ENCODE measurements around the gene ZNF354B.

The ZNF354B gene
- total RNA-seq, result 16.1 to 17.9 (median 17.3) reads per million in 3 donors

- Histone ChIP-seq H3K4me1 (ENCODE audit: control insufficient read depth, insufficient read depth, low read length, poor library complexity, severe bottlenecking) (no peaks in the 10 kb centered on the region), H3K27me3 (replicated peaks; ENCODE audit: control insufficient read depth, insufficient read depth, low read length, poor library complexity, severe bottlenecking) (no peaks in the 10 kb centered on the region), H3K36me3 (ENCODE audit: control insufficient read depth, insufficient read depth, low read length) (no peaks in the 10 kb centered on the region), H3K9me3 (ENCODE audit: control insufficient read depth, low read length) (no peaks in the 10 kb centered on the region), H3K4me3 (ENCODE audit: insufficient read depth, low read depth, low read length, poor library complexity, severe bottlenecking) (peak within 1 kb of the TSS; percentile 93), H3K27ac (ENCODE audit: insufficient read depth, low read length, poor library complexity, severe bottlenecking) (peak within 1 kb of the TSS; percentile 65)
- DNase-seq, result peak; percentile 67 to 76 (median 76)
These were observed at the start of gene ZNF354B for GRCh38 chr5:178859625-178860521. TSS of gene ZNF354B (plus strand) at chr5:178859953. CDS start at chr5:178861048, 1,095 bp downstream.

GRCh38 chr5:178817506-178817905, 42.2 kb upstream of the ZNF354B start:
- H3K36me3 ChIP-seq (ENCODE audit: control insufficient read depth, insufficient read depth, low read length), result no peaks in the 10 kb centered on the region
- H3K27me3 ChIP-seq (replicated peaks; ENCODE audit: control insufficient read depth, insufficient read depth, low read length, poor library complexity, severe bottlenecking), result no peaks in the 10 kb centered on the region
- H3K9me3 ChIP-seq (ENCODE audit: control insufficient read depth, low read length), result no peaks in the 10 kb centered on the region
- no peak overlapping the region for H3K4me3 ChIP-seq (ENCODE audit: insufficient read depth, low read depth, low read length, poor library complexity, severe bottlenecking)
- no peaks in the 10 kb centered on the region for H3K4me1 ChIP-seq (ENCODE audit: control insufficient read depth, insufficient read depth, low read length, poor library complexity, severe bottlenecking)
- H3K27ac ChIP-seq (ENCODE audit: insufficient read depth, low read length, poor library complexity, severe bottlenecking), result no peak overlapping the region
- no peak for DNase-seq

GRCh38 chr5:178818094-178818493, 41.7 kb upstream of the ZNF354B start:
- Histone ChIP-seq H3K4me3 (ENCODE audit: insufficient read depth, low read depth, low read length, poor library complexity, severe bottlenecking) (no peak overlapping the region), H3K36me3 (ENCODE audit: control insufficient read depth, insufficient read depth, low read length) (no peaks in the 10 kb centered on the region), H3K27ac (ENCODE audit: insufficient read depth, low read length, poor library complexity, severe bottlenecking) (no peak overlapping the region), H3K27me3 (replicated peaks; ENCODE audit: control insufficient read depth, insufficient read depth, low read length, poor library complexity, severe bottlenecking) (no peaks in the 10 kb centered on the region), H3K9me3 (ENCODE audit: control insufficient read depth, low read length) (no peaks in the 10 kb centered on the region), H3K4me1 (ENCODE audit: control insufficient read depth, insufficient read depth, low read length, poor library complexity, severe bottlenecking) (no peaks in the 10 kb centered on the region)
- no peak for DNase-seq

- no peak overlapping the region for H3K27ac ChIP-seq (ENCODE audit: insufficient read depth, low read length, poor library complexity, severe bottlenecking)
- H3K9me3 ChIP-seq (ENCODE audit: control insufficient read depth, low read length), result no peaks in the 10 kb centered on the region
- no peaks in the 10 kb centered on the region for H3K27me3 ChIP-seq (replicated peaks; ENCODE audit: control insufficient read depth, insufficient read depth, low read length, poor library complexity, severe bottlenecking)
- no peaks in the 10 kb centered on the region for H3K4me1 ChIP-seq (ENCODE audit: control insufficient read depth, insufficient read depth, low read length, poor library complexity, severe bottlenecking)
- H3K36me3 ChIP-seq (ENCODE audit: control insufficient read depth, insufficient read depth, low read length), result no peaks in the 10 kb centered on the region
- H3K4me3 ChIP-seq (ENCODE audit: insufficient read depth, low read depth, low read length, poor library complexity, severe bottlenecking), result no peak overlapping the region
- DNase-seq, result no peak
These were observed 39.8 kb upstream of the ZNF354B start for GRCh38 chr5:178820001-178820400.

GRCh38 chr5:178825444-178825843, 34.3 kb upstream of the ZNF354B start:
- Histone ChIP-seq H3K9me3 (ENCODE audit: control insufficient read depth, low read length) (no peaks in the 10 kb centered on the region), H3K27ac (ENCODE audit: insufficient read depth, low read length, poor library complexity, severe bottlenecking) (no peak overlapping the region), H3K27me3 (replicated peaks; ENCODE audit: control insufficient read depth, insufficient read depth, low read length, poor library complexity, severe bottlenecking) (no peaks in the 10 kb centered on the region), H3K4me3 (ENCODE audit: insufficient read depth, low read depth, low read length, poor library complexity, severe bottlenecking) (no peak overlapping the region), H3K36me3 (ENCODE audit: control insufficient read depth, insufficient read depth, low read length) (no peaks in the 10 kb centered on the region), H3K4me1 (ENCODE audit: control insufficient read depth, insufficient read depth, low read length, poor library complexity, severe bottlenecking) (no peaks in the 10 kb centered on the region)
- no peak for DNase-seq

- DNase-seq, result no peak
- Histone ChIP-seq H3K9me3 (ENCODE audit: control insufficient read depth, low read length) (no peaks in the 10 kb centered on the region), H3K27ac (ENCODE audit: insufficient read depth, low read length, poor library complexity, severe bottlenecking) (no peak overlapping the region), H3K4me3 (ENCODE audit: insufficient read depth, low read depth, low read length, poor library complexity, severe bottlenecking) (no peak overlapping the region), H3K36me3 (ENCODE audit: control insufficient read depth, insufficient read depth, low read length) (no peaks in the 10 kb centered on the region), H3K27me3 (replicated peaks; ENCODE audit: control insufficient read depth, insufficient read depth, low read length, poor library complexity, severe bottlenecking) (no peaks in the 10 kb centered on the region), H3K4me1 (ENCODE audit: control insufficient read depth, insufficient read depth, low read length, poor library complexity, severe bottlenecking) (no peaks in the 10 kb centered on the region)
These were observed 33.5 kb upstream of the ZNF354B start for GRCh38 chr5:178826216-178826615.

GRCh38 chr5:178827636-178828035, 32.1 kb upstream of the ZNF354B start:
- Histone ChIP-seq H3K27me3 (replicated peaks; ENCODE audit: control insufficient read depth, insufficient read depth, low read length, poor library complexity, severe bottlenecking) (no peaks in the 10 kb centered on the region), H3K9me3 (ENCODE audit: control insufficient read depth, low read length) (no peaks in the 10 kb centered on the region), H3K27ac (ENCODE audit: insufficient read depth, low read length, poor library complexity, severe bottlenecking) (no peak overlapping the region), H3K4me1 (ENCODE audit: control insufficient read depth, insufficient read depth, low read length, poor library complexity, severe bottlenecking) (no peaks in the 10 kb centered on the region), H3K36me3 (ENCODE audit: control insufficient read depth, insufficient read depth, low read length) (no peaks in the 10 kb centered on the region), H3K4me3 (ENCODE audit: insufficient read depth, low read depth, low read length, poor library complexity, severe bottlenecking) (no peak overlapping the region)
- DNase-seq, result no peak

- Histone ChIP-seq H3K4me3 (ENCODE audit: insufficient read depth, low read depth, low read length, poor library complexity, severe bottlenecking) (no peak overlapping the region), H3K36me3 (ENCODE audit: control insufficient read depth, insufficient read depth, low read length) (no peaks in the 10 kb centered on the region), H3K4me1 (ENCODE audit: control insufficient read depth, insufficient read depth, low read length, poor library complexity, severe bottlenecking) (no peaks in the 10 kb centered on the region), H3K27ac (ENCODE audit: insufficient read depth, low read length, poor library complexity, severe bottlenecking) (no peak overlapping the region), H3K9me3 (ENCODE audit: control insufficient read depth, low read length) (no peaks in the 10 kb centered on the region), H3K27me3 (replicated peaks; ENCODE audit: control insufficient read depth, insufficient read depth, low read length, poor library complexity, severe bottlenecking) (no peaks in the 10 kb centered on the region)
- DNase-seq, result no peak
These were observed 28.7 kb upstream of the ZNF354B start for GRCh38 chr5:178831049-178831448.

GRCh38 chr5:178832618-178833201, 27.0 kb upstream of the ZNF354B start:
- Histone ChIP-seq H3K36me3 (ENCODE audit: control insufficient read depth, insufficient read depth, low read length) (no peaks in the 10 kb centered on the region), H3K27ac (ENCODE audit: insufficient read depth, low read length, poor library complexity, severe bottlenecking) (no peak overlapping the region)

GRCh38 chr5:178836628-178837027, 23.1 kb upstream of the ZNF354B start:
- Histone ChIP-seq H3K4me3 (ENCODE audit: insufficient read depth, low read depth, low read length, poor library complexity, severe bottlenecking) (no peak overlapping the region), H3K4me1 (ENCODE audit: control insufficient read depth, insufficient read depth, low read length, poor library complexity, severe bottlenecking) (no peaks in the 10 kb centered on the region)

More at GRCh38 chr5:178832618-178833201, 27.0 kb upstream of the ZNF354B start:
- DNase-seq, result no peak
- no peaks in the 10 kb centered on the region for H3K9me3 ChIP-seq (ENCODE audit: control insufficient read depth, low read length)
- H3K4me3 ChIP-seq (ENCODE audit: insufficient read depth, low read depth, low read length, poor library complexity, severe bottlenecking), result no peak overlapping the region
- H3K27me3 ChIP-seq (replicated peaks; ENCODE audit: control insufficient read depth, insufficient read depth, low read length, poor library complexity, severe bottlenecking), result no peaks in the 10 kb centered on the region
- no peaks in the 10 kb centered on the region for H3K4me1 ChIP-seq (ENCODE audit: control insufficient read depth, insufficient read depth, low read length, poor library complexity, severe bottlenecking)

More at GRCh38 chr5:178836628-178837027, 23.1 kb upstream of the ZNF354B start:
- Histone ChIP-seq H3K27ac (ENCODE audit: insufficient read depth, low read length, poor library complexity, severe bottlenecking) (no peak overlapping the region), H3K36me3 (ENCODE audit: control insufficient read depth, insufficient read depth, low read length) (no peaks in the 10 kb centered on the region), H3K9me3 (ENCODE audit: control insufficient read depth, low read length) (no peaks in the 10 kb centered on the region), H3K27me3 (replicated peaks; ENCODE audit: control insufficient read depth, insufficient read depth, low read length, poor library complexity, severe bottlenecking) (no peaks in the 10 kb centered on the region)
- DNase-seq, result no peak

Measured in effector memory CD4-positive, alpha-beta T cell (primary cell).